Duodenal mucosa (tissue), 2 donors: Measurements from ENCODE around the gene KLHL25.

Source experiments
- H3K27ac ChIP-seq: one replicate; pipeline ENCODE4 v1.7.0; 2013; ENCODE audit warnings: low read depth, low read length
- H3K27me3 ChIP-seq, 2 donors: one replicate each; pipeline ENCODE4 v1.7.0; 2013; ENCODE audit warnings: low read length in 2 of 2, control low read depth in 1 of 2; ENCODE audit not compliant: insufficient read depth in 2 of 2, control insufficient read depth in 1 of 2
- H3K36me3 ChIP-seq, 2 donors: one replicate each; pipeline ENCODE4 v1.7.0; 2013; ENCODE audit warnings: low read length in 2 of 2, control low read depth in 1 of 2; ENCODE audit not compliant: insufficient read depth in 2 of 2, control insufficient read depth in 1 of 2
- H3K4me1 ChIP-seq, 2 donors: one replicate each; pipeline ENCODE4 v1.7.0; 2013; ENCODE audit warnings: low read length in 2 of 2, control low read depth in 1 of 2; ENCODE audit not compliant: insufficient read depth in 2 of 2, control insufficient read depth in 1 of 2
- H3K4me3 ChIP-seq, 2 donors: one replicate each; pipeline ENCODE4 v1.7.0; 2013; ENCODE audit warnings: low read length in 2 of 2, low read depth in 1 of 2
- H3K9ac ChIP-seq, 2 donors: one replicate each; pipeline ENCODE4 v1.7.0; 2013; ENCODE audit warnings: low read length in 2 of 2, low read depth in 1 of 2
- H3K9me3 ChIP-seq, 2 donors: one replicate each; pipeline ENCODE4 v1.7.0; 2013; ENCODE audit warnings: low read length in 2 of 2, control low read depth in 1 of 2; ENCODE audit not compliant: control insufficient read depth in 1 of 2

Gene KLHL25

GRCh38 chr15:85754989-85755388, 39.7 kb downstream of the KLHL25 start:
- Histone ChIP-seq H3K4me3 (no peak overlapping the region), H3K27ac (no peak overlapping the region), H3K9me3 (no peaks in the 10 kb centered on the region), H3K4me1 (no peaks in the 10 kb centered on the region), H3K36me3 (peaks cover 4 to 17% of the 10 kb centered on the region in 2 donors), H3K9ac (no peak overlapping the region), H3K27me3 (no peaks in the 10 kb centered on the region)

GRCh38 chr15:85753791-85754452, 40.8 kb downstream of the KLHL25 start:
- H3K4me1 ChIP-seq = no peaks in the 10 kb centered on the region
- H3K9me3 ChIP-seq = no peaks in the 10 kb centered on the region
- no peaks in the 10 kb centered on the region for H3K27me3 ChIP-seq
- no peak overlapping the region for H3K4me3 ChIP-seq
- H3K9ac ChIP-seq = no peak overlapping the region
- H3K36me3 ChIP-seq = peaks cover 0 to 17% of the 10 kb centered on the region in 2 donors
- H3K27ac ChIP-seq = no peak overlapping the region

GRCh38 chr15:85753261-85753660, 41.5 kb downstream of the KLHL25 start:
- H3K4me1 ChIP-seq = no peaks in the 10 kb centered on the region
- no peak overlapping the region for H3K4me3 ChIP-seq
- H3K27me3 ChIP-seq = no peaks in the 10 kb centered on the region
- no peaks in the 10 kb centered on the region for H3K9me3 ChIP-seq
- peaks cover 0 to 19% of the 10 kb centered on the region in 2 donors for H3K36me3 ChIP-seq
- H3K9ac ChIP-seq = no peak overlapping the region
- H3K27ac ChIP-seq = no peak overlapping the region

- Histone ChIP-seq H3K27ac (no peak overlapping the region), H3K4me1 (no peaks in the 10 kb centered on the region)
Observed at GRCh38 chr15:85752491-85752961, 42.2 kb downstream of the KLHL25 start.

GRCh38 chr15:85752124-85752475, 42.6 kb downstream of the KLHL25 start:
- H3K36me3 ChIP-seq = peaks cover 8 to 22% of the 10 kb centered on the region in 2 donors
- no peaks in the 10 kb centered on the region for H3K9me3 ChIP-seq
- H3K4me1 ChIP-seq = no peaks in the 10 kb centered on the region
- no peak overlapping the region for H3K9ac ChIP-seq
- H3K27me3 ChIP-seq = no peaks in the 10 kb centered on the region
- no peak overlapping the region for H3K27ac ChIP-seq
- no peak overlapping the region for H3K4me3 ChIP-seq

More at GRCh38 chr15:85752491-85752961, 42.2 kb downstream of the KLHL25 start:
- H3K4me3 ChIP-seq = no peak overlapping the region
- no peak overlapping the region for H3K9ac ChIP-seq
- no peaks in the 10 kb centered on the region for H3K9me3 ChIP-seq
- H3K27me3 ChIP-seq = no peaks in the 10 kb centered on the region
- peaks cover 3 to 19% of the 10 kb centered on the region in 2 donors for H3K36me3 ChIP-seq

GRCh38 chr15:85751291-85752123, 43.2 kb downstream of the KLHL25 start:
- Histone ChIP-seq H3K36me3 (peaks cover 10 to 28% of the 10 kb centered on the region in 2 donors), H3K9me3 (no peaks in the 10 kb centered on the region), H3K27me3 (no peaks in the 10 kb centered on the region), H3K9ac (no peak overlapping the region), H3K4me3 (no peak overlapping the region), H3K27ac (no peak overlapping the region), H3K4me1 (no peaks in the 10 kb centered on the region)

- Histone ChIP-seq H3K9ac (no peak overlapping the region), H3K36me3 (peaks cover 14 to 36% of the 10 kb centered on the region in 2 donors), H3K27ac (no peak overlapping the region), H3K4me1 (no peaks in the 10 kb centered on the region), H3K9me3 (no peaks in the 10 kb centered on the region), H3K4me3 (no peak overlapping the region), H3K27me3 (no peaks in the 10 kb centered on the region)
Observed at GRCh38 chr15:85750319-85751290, 44.1 kb downstream of the KLHL25 start.

GRCh38 chr15:85749261-85750151, 45.2 kb downstream of the KLHL25 start:
- Histone ChIP-seq H3K4me1 (no peaks in the 10 kb centered on the region), H3K27me3 (no peaks in the 10 kb centered on the region), H3K9ac (no peak overlapping the region), H3K9me3 (no peaks in the 10 kb centered on the region), H3K36me3 (peaks cover 25 to 44% of the 10 kb centered on the region in 2 donors), H3K27ac (no peak overlapping the region), H3K4me3 (no peak overlapping the region)

GRCh38 chr15:85748729-85749128, 46.0 kb downstream of the KLHL25 start:
- H3K27me3 ChIP-seq = no peaks in the 10 kb centered on the region
- H3K4me1 ChIP-seq = no peaks in the 10 kb centered on the region
- peaks cover 33 to 52% of the 10 kb centered on the region in 2 donors for H3K36me3 ChIP-seq
- H3K9me3 ChIP-seq = no peaks in the 10 kb centered on the region
- H3K27ac ChIP-seq = no peak overlapping the region
- H3K4me3 ChIP-seq = no peak overlapping the region
- H3K9ac ChIP-seq = no peak overlapping the region
